Left ventricle myocardium superior (tissue), 1 donor: Measurements from ENCODE around the gene KLHL42. TPM values are rescaled to one million over a fixed set of nuclear protein-coding genes. Genes with fewer than 3 reads are reported as not detected.

ENCODE experiments used
- ATAC-seq: fragments of 200-7000 bp; cut with Tn5 transposase; one replicate; pipeline ENCODE4 v1.9.1; 2020; ENCODE audit warnings: mild to moderate bottlenecking, moderate library complexity
- DNase-seq: peaks from one replicate; pipeline ENCODE4 v3.0.0-alpha.2; 2020
- intact Hi-C: fragments of 100-400 bp; cut with micrococcal nuclease; formaldehyde crosslinking; loops from one replicate; pipeline ENCODE4 v1.11.0; 2022
- total RNA-seq: library from RNA; stranded (reverse); fragmentation: NEBNext Ultra II Directional; extraction: Animal tissue kit (Norgen Biotek cat#: 25700); gene quantifications from one replicate; pipeline ENCODE4 v1.2.1, GENCODE V29; 2021
- donor health status: DM: no; HTN: yes; CAD: no; lungs with severe emphysema.

The KLHL42 gene
- total RNA-seq, 1 donor from 2014 or later: 6.4 TPM

DNA sequence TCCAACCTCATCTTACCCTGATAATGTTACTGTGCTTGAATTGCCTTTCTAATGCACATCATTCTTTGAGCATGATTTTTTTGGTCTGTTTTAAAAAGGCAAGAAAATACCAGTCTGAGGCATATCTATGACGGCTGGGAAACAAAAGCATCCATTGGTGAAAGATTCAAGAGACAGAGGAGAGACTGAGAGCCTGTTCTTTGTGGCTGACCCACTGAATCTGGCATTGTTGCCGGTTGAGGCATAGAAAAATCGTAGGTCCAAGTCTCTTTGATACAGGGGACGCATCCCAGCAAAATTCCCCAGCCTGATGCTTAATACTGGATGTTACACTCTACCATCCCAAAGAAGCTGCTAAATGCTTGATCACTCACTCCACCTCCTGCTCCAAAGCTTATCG, 2.9 kb upstream of the KLHL42 start:
- no peak for ATAC-seq
- DNase-seq: no peak
- intact Hi-C loops: no loop called here

DNA sequence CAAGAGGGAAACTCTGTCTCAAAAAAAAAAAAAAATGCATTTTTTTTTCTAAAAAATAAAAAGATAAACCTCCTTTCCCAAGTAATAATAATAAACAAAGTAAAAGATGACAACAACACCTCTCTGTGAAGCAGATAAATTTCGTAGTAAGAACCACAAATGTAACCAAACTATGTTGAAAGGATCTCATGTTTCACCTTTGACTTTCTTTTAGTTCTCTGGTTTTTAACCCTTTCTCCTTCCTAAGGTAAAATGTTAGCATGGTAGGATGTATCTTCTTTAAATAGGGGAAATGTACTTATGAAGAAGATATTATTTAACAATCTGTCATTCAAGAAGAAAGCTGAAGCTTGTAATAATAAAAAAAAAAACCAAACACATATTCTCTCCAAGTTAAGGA, 1.8 kb upstream of the KLHL42 start:
- no peak for ATAC-seq
- DNase-seq: no peak
- intact Hi-C loops: no loop called here

DNA sequence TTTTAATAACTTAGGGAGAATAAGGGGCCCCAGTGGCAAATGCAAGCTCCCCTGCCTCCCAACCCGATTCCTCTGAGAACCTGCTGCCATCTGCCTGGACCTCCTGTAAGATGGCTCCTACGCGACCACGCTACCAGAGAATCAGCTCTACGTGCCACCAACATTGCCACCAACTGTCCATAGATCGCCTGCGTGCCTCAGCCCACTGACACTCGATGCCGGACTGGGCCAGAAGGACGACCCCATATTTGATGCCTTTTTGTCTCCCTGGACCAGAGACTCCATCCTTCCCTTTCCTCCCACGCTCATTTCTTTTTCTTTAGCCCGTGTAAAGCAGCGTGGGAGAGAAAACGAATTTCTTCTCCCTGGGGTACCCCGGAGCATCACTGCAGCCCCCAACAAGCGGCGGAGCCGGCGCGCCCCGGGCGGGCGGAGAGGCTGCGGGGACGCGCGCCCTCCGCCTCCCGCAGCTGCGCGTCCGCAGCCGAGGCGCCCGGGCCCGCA, 565 bp upstream of the KLHL42 start:
- ATAC-seq: no peak
- DNase-seq: no peak
- intact Hi-C loops: no loop called here

DNA sequence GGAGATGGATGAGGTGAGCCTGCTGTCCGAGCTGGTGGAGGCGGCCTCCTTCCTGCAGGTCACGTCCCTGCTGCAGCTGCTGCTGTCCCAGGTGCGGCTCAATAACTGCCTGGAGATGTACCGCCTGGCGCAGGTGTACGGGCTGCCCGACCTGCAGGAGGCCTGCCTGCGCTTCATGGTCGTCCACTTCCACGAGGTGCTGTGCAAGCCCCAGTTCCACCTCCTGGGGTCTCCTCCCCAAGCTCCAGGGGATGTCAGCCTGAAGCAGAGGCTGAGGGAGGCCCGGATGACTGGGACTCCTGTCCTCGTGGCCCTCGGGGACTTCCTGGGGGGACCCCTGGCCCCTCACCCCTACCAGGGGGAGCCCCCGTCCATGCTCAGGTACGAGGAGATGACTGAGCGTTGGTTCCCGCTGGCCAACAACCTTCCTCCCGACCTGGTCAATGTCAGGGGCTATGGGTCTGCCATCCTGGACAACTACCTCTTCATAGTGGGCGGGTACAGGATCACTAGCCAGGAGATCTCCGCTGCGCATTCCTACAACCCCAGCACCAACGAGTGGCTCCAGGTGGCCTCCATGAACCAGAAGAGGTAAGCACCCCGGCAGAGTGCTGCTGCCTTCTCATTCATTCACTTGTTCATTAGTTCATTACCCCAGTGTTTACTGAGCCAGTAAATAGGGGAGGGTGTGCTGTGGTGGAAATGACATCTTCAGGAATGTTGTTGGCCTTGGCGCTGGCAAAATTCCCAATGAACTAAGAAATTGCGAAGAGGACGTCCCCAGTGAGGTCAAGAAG, 777 bp downstream of the KLHL42 start:
- intact Hi-C loops: no loop called here
- DNase-seq (no peak), ATAC-seq (peak; percentile 5)

DNA sequence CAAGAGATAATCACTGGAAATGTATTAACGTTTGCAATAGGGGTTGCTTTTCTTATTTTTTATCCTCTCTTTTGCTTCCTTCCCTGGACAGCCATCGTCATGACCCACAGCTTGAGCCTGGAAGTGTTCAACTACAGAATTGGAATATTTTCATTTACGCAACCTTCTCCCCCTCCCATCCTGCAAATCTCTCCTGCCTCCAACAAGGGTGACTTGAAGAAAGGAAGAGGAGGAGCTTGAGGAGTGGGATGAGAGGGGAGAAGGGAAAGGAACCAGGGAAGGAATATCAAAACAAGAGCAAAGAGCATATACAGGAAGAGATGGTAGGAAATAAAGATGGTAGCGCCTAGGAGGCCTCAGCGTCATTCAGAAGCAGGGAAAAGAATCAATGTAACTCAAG, 1.6 kb downstream of the KLHL42 start:
- ATAC-seq (no peak), DNase-seq (no peak)
- intact Hi-C loops: no loop called here

DNA sequence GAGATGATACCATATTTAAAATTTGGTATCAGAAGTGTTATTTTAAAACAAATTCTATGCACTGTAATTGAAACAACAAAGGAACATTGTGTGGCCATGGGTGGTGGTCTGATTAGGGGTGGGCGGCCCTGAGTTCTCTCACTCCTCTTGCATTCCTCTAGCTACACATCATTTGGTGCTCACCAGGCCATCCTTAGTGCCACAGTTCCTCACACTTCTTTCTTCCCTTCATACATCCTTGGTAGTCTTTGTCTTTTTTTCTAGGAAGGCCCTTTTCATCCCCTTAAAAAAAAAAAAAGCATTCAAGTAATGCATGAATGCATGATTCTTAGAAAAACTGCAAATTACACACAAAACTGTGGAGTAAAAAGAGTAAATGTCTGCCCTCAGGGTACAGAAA, 2.4 kb downstream of the KLHL42 start:
- ATAC-seq: no peak
- intact Hi-C loops: no loop called here
- no peak for DNase-seq

DNA sequence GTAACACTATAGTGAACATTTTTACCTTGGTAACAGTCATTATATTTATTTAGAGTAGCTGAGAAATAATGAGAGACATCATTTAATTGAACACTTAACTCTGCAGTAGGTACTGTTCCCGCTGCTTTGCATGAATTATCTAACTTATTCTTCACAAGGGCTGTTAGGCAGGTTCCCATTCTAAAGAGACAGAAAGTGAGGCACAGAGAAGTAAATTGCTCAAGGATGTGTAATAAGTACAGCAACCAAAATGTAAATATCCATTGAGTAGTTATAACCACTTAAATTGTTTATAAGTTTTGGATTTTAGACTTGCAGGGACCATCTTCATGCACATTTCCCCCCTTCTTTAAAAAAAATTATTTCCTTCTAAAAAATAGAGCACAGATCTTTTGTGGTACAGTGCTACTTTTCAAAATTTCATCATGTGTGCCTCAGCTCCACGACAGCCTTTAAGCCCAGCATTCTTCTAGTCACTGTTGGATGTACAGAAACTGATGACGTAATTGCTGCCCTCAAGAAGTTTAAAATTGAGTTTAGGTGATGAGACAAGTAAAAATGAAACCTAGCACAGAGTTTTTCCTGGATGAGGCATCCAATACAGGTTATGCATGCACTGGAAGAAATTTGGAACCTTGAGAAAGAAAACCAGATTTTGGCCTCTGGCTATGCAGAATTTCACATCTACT, 6.0 kb downstream of the KLHL42 start:
- intact Hi-C loops: no loop called here
- ATAC-seq (no peak), DNase-seq (no peak)

DNA sequence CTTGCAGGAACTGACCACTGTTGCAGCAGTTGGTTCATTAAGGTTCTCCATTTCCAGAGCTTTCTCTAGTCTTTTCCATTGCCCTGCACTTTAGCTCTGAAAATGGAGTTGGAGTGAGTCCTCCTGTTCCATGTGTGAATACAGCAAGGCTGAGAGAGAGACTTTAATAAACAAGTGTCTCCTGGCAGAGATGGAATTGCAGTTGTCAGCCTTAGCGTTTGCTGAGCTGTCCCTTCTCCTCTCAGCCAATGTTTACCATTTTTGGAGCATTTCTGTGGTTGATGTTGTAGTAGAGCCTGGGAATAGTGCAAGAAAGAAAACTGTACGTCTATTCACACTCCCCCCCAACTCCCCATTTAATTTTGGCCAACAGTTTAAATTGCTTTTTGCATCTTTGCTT, 7.5 kb downstream of the KLHL42 start:
- intact Hi-C loops: no loop called here
- DNase-seq: no peak
- no peak for ATAC-seq

DNA sequence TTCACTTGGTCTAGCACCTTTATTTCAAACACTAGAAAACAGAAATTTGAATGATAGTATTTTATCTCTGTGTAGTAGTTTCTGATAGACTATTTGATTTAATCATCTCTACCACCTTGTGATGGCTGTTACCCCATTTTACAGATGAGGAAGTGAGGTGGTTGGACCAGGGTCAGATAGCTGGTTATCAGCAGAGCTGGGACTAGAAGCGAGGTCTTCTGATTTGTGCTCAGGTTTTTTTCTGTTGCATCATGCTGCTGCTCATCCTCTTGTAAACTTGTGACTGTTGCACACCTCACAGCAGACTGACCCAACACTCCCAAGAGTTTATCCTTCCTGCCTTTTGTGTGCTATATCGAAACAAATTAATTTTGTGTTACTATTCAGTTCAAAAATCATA, 10.1 kb downstream of the KLHL42 start:
- no peak for DNase-seq
- intact Hi-C loops: no loop called here
- ATAC-seq: no peak

DNA sequence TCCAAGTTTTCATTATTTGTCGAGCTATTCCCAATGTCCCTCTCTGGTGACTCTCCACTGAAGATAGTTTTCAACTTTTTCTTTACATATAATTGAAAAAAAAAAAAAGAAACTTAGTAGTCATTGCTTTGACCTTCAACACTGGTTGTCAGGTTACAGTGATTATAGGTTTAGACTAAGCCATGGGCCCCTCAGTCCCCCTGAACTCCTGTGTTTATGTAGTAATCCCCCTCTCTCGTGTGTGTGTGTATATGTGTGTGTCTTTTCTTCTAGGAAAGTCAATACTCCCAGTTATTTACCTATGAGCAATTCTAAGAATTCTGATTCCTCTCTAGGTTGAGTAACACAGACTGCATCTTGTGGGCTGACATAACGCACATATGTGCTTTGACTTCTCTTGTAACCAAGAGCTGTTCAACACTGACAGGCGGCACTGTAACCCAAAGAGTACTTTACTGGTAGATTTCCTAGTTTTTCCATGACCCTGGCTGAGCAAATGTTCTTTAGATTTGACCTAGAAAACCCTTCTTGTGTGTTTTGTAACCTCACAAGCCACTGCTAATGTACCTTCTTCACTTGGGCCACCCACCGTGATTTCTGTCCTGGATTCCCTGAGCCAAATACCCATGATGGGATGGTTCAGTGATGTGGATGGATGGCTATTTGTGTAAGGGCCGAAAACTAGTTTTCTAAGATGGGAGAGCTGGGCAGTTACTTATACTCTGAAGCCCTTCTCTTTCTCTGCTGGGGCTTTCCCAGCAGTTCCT, 15.0 kb downstream of the KLHL42 start:
- ATAC-seq (no peak), DNase-seq (no peak)
- intact Hi-C loops: no loop called here

DNA sequence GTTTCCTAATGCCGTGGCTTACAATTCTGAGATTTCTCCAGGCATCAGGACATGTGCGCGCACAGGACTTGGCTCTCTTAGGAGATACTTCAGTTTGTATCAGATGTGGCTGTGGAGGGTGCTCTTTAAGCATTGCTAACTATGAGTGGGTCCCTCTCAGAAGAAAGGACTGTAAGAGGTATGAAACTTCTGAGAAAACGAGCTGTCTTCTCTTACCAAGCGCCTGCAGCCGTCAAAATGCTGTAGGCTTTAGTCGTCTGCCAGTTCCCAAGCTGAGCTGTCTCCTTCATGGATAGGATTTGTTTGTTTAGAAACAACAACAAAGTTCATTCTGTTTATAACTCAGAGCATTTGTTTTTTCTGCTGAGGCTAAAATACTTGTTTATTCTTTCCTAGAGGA, 16.1 kb downstream of the KLHL42 start:
- DNase-seq: no peak
- intact Hi-C loops: no loop called here
- no peak for ATAC-seq

DNA sequence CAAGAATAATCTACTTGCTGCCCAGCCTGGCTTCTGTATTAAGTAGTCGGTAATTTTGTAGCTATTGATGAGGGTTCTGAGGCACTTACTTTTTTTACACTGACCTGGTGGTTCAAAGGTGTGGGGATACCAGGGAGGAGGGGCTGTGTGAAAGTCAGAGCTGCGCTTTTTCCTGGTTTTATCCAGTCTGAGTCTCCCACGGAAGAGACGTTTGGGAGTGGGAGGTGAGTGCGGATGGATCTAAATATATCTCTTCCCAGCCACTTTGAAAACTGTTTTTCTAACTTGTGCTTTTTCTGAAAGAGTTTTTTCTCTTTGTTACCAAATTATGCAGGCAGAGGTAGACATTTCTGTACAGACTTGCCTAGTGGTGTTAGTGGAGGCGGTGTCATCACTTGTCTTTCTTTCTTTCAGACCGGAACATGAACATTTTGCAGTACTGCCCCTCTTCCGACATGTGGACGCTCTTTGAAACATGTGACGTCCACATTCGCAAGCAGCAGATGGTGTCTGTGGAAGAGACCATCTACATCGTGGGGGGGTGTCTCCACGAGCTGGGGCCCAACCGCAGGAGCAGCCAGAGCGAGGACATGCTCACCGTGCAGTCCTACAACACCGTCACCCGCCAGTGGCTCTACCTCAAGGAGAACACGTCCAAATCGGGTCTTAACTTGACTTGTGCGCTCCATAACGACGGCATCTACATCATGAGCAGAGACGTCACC, 17.4 kb downstream of the KLHL42 start:
- intact Hi-C loops: no loop called here

DNA sequence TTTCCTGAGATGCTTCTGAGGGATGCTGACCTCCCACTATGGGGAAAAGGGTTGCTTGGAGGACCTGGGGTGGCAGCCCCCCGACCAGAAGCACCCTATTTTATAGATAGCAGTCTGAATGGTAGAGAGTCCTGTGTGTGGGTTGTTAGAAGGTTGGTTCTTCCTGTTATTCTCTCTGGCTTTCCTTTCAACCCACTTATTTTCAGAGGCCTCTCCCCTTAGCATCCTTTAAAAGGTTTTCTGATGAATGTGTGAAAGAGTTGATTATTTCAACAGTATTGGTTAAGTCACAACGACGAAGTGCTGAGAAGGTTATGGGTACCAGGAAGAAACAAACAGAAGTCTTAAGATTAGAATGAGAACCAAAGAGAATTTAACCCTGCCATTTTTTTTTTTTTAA, 20.8 kb downstream of the KLHL42 start:
- ATAC-seq: no peak
- intact Hi-C loops: no loop called here
- no peak for DNase-seq

More for the DNA sequence above, 17.4 kb downstream of the KLHL42 start:
- ATAC-seq (no peak), DNase-seq (no peak)

DNA sequence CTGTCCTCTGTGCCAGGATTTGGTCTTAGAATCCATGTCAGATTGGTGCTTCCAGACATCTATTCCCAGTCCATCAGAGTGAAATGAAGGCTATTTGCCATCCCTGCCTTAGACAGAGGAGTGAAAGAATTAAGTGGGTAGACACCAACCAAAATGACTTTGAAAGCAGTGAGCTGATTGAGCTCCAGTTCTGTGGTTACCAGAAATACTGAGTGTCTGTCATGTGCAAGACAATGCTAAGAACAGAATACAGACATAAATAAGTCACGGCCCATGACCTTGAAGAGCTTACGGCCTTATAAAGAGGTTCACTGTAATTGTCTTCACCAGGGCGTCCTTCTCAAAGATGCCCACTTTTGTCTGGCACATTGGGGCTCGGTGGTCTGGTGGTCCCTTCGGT, 21.6 kb downstream of the KLHL42 start:
- intact Hi-C loops: no loop called here
- ATAC-seq (no peak), DNase-seq (no peak)

DNA sequence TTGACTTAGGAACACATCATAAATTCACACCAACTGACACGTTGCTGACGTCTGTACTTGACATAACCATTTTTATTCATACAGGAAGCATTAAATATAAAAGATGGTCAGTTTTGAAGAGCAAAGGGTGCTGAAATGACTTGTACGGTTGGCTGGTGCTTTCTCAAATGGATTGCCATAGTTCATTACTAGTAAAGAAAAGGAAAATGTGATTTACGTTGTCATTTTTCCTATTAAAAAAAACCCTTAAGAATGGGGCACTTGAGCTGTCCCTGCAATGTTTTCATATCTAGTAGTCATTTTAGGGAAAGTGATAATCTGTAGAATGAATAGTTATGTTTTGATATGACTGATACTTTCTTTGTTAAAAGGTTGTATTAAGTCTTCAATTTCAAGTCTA, 22.5 kb downstream of the KLHL42 start:
- ATAC-seq (no peak), DNase-seq (no peak)
- intact Hi-C loops: no loop called here

DNA sequence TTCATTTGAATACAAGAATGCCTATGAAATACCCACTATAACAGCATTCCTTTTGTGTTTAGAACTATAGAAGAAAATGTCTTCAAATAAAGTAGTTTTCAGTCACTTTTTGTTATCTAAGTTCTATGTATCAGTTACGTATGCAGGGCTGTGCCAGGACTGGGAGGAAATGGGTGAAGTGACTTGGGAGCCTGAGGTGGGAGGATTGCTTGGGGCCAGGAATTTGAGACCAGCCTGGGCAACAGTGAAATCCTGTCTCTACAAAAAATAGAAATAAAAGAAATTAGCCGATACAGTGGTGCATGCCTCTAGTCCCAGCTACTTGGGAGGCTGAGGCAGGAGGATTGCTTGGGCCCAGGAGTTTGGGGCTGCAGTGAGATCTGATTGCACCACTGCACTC, 22.9 kb downstream of the KLHL42 start:
- intact Hi-C loops: no loop called here
- DNase-seq (no peak), ATAC-seq (no peak)

DNA sequence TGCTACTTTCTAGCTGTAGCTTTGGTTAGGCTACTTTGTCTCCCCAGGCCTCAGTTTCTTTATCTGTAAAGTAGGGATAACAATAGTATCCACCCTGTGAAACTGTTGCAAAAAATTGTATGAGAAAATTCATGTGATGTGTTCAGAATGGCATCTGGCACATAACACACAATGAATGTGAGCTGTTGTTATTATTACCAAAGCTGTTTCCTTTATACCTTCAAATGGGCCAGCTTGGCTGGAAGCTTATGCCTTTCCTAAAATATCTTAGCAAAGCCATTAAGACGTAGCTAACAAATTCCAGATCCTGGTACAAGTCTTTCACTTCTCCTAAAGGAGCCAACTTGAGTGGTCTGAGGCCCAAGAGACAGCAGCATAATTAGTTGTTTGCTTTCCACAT, 25.2 kb downstream of the KLHL42 start:
- ATAC-seq: no peak
- no peak for DNase-seq
- intact Hi-C loops: no loop called here

DNA sequence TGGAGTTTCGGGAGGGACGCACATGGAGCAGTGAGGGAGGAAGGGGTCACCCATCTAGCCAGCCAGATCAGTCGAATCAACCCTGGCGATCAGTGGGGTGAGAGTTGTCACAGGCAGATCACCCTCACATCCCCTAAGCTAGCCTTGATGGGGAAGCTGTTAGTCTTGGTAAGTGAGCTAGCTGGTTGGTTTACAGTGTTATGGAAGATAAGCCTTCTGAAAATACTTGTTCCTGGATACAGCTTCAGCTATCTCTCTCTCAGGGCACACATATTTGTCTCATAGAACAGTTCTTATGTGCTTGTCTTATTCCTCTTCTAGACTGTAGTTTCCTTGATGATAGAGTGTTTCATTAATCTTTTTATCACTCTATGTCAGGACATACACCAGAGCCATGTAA, 26.2 kb downstream of the KLHL42 start:
- intact Hi-C loops: no loop called here
- no peak for ATAC-seq
- no peak for DNase-seq

DNA sequence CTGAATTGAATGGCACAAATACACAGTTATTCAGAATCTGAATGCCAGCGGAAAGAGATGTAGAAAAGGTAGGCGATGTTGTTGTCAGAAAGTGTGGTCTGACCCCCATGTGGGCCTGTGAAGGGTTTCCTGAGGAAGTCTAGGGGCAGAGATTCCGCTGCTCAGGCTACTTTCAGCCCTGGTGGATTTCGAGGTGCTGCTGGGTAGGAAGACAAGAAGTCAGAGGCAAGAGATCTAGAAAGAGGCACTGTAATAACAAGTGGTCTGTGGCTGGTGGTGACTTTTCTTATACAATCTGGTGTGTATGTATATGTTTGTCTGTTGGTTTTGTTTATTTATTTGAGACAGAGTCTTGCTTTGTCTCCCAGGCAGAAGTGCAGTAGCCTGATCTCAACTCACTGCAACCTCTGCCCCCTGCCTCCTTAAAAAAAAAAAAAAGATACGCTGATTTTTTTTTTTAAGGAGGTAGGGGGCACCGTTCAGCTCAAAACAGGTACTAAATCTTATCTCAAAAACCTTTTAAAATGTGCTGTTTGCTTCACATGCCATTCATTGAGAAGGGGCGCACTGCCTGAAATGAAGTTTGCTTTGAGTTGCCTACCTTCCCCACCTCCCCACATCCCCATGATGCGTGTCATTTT, 27.1 kb downstream of the KLHL42 start:
- no peak for DNase-seq
- intact Hi-C loops: no loop called here

More for the DNA sequence above, 27.1 kb downstream of the KLHL42 start:
- no peak for ATAC-seq
